HepG2 (cell line): Measurements from ENCODE around the gene TBCCD1. TPM values are rescaled to one million over a fixed set of nuclear protein-coding genes. Genes with fewer than 3 reads are reported as not detected.

Source experiments
- ARNT2 ChIP-seq: sonication (generic); formaldehyde crosslinking; IDR thresholded peaks from 2 replicates; pipeline ENCODE4 v1.8.0; 2022; ENCODE audit warnings: mild to moderate bottlenecking, low read depth, missing genetic modification reagents, moderate library complexity
- GATAD2A ChIP-seq: IDR thresholded peaks from 2 replicates; pipeline ENCODE4 v1.6.1; 2016
- GZF1 ChIP-seq: sonication (generic); formaldehyde crosslinking; IDR thresholded peaks from 2 replicates; pipeline ENCODE4 v1.5.1; 2020; ENCODE audit warnings: mild to moderate bottlenecking, missing genetic modification reagents
- KDM5B ChIP-seq: sonication (generic); formaldehyde crosslinking; IDR thresholded peaks from 2 replicates; pipeline ENCODE4 v1.4.0; 2020; ENCODE audit warnings: missing genetic modification reagents, mild to moderate bottlenecking, borderline replicate concordance
- KLF6 ChIP-seq: IDR thresholded peaks from 2 replicates; pipeline ENCODE4 v1.8.0; 2016; ENCODE audit warnings: missing biosample characterization, missing genetic modification reagents
- NFE2L1 ChIP-seq: sonication (generic); formaldehyde crosslinking; IDR thresholded peaks from 2 replicates; pipeline ENCODE4 v1.4.0; 2020; ENCODE audit warnings: missing genetic modification reagents, mild to moderate bottlenecking, borderline replicate concordance
- NR2F1 ChIP-seq, 2 experiments: fragments of 450-650 bp in 1 of 2; formaldehyde crosslinking in 1 of 2; IDR thresholded peaks; 2 replicates each; pipeline versions ENCODE4 v1.5.0 to v1.6.1; 2016 to 2020; ENCODE audit warnings: mild to moderate bottlenecking in 1 of 2, missing compliant biosample characterization in 1 of 2, missing genetic modification reagents in 1 of 2, moderate library complexity in 1 of 2
- PHF21A ChIP-seq: sonication (generic); formaldehyde crosslinking; IDR thresholded peaks from 2 replicates; pipeline ENCODE4 v1.5.0; 2020; ENCODE audit warnings: mild to moderate bottlenecking, missing genetic modification reagents
- PHF8 ChIP-seq: sonication (generic); formaldehyde crosslinking; IDR thresholded peaks from 2 replicates; pipeline ENCODE4 v1.5.0; 2020; ENCODE audit warnings: missing genetic modification reagents
- PITX1 ChIP-seq: sonication (generic); formaldehyde crosslinking; IDR thresholded peaks from 2 replicates; pipeline ENCODE4 v1.5.1; 2020; ENCODE audit warnings: mild to moderate bottlenecking, missing genetic modification reagents
- REPIN1 ChIP-seq: sonication (generic); formaldehyde crosslinking; IDR thresholded peaks from 2 replicates; pipeline ENCODE4 v1.8.0; 2022; ENCODE audit warnings: missing genetic modification reagents, low read depth, mild to moderate bottlenecking, borderline replicate concordance
- RFX5 ChIP-seq: IDR thresholded peaks from 2 replicates; pipeline ENCODE4 v1.6.1; 2011; ENCODE audit warnings: low read depth, low read length, improper control_type of control experiment
- SNAI1 ChIP-seq: sonication (generic); formaldehyde crosslinking; IDR thresholded peaks from 2 replicates; pipeline ENCODE4 v1.5.0; 2020; ENCODE audit warnings: mild to moderate bottlenecking, missing genetic modification reagents, borderline replicate concordance
- SRSF4 ChIP-seq: fragments of 200-400 bp; formaldehyde crosslinking; IDR thresholded peaks from one replicate; pipeline ENCODE4 v1.6.1; 2018; ENCODE audit warnings: mild to moderate bottlenecking, low read depth, low read length, moderate library complexity; ENCODE audit not compliant: poor library complexity, severe bottlenecking
- TFAP4 ChIP-seq: sonication (generic); IDR thresholded peaks from 2 replicates; pipeline ENCODE4 v1.6.1; 2016; ENCODE audit warnings: low read depth, borderline replicate concordance
- ZBED4 ChIP-seq: sonication (generic); formaldehyde crosslinking; IDR thresholded peaks from 2 replicates; pipeline ENCODE4 v1.4.0; 2020; ENCODE audit warnings: missing genetic modification reagents, borderline replicate concordance
- ZBTB7A ChIP-seq: sonication (generic); formaldehyde crosslinking; IDR thresholded peaks from 2 replicates; pipeline ENCODE4 v1.8.0; 2022; ENCODE audit warnings: mild to moderate bottlenecking, missing genetic modification reagents
- ZKSCAN1 ChIP-seq: fragments of 150-350 bp; IDR thresholded peaks from 2 replicates; pipeline ENCODE4 v1.6.1; 2014; ENCODE audit warnings: low read length
- ZNF276 ChIP-seq: sonication (generic); formaldehyde crosslinking; IDR thresholded peaks from 2 replicates; pipeline ENCODE4 v1.4.0; 2020; ENCODE audit warnings: mild to moderate bottlenecking, low read depth, missing genetic modification reagents
- ZNF530 ChIP-seq: sonication (generic); formaldehyde crosslinking; IDR thresholded peaks from 2 replicates; pipeline ENCODE4 v1.5.0; 2020; ENCODE audit warnings: low read depth, mild to moderate bottlenecking, missing genetic modification reagents
- ZNF652 ChIP-seq: IDR thresholded peaks from 2 replicates; pipeline ENCODE4 v1.6.1; 2016; ENCODE audit warnings: low read depth, borderline replicate concordance
- ZNF776 ChIP-seq: sonication (generic); formaldehyde crosslinking; IDR thresholded peaks from 2 replicates; pipeline ENCODE4 v1.4.0; 2020; ENCODE audit warnings: mild to moderate bottlenecking, missing genetic modification reagents
- ZNF788 ChIP-seq: sonication (generic); formaldehyde crosslinking; IDR thresholded peaks from 2 replicates; pipeline ENCODE4 v1.5.0; 2020; ENCODE audit warnings: mild to moderate bottlenecking, missing genetic modification reagents, borderline replicate concordance
- polyA plus RNA-seq, 8 experiments: library from polyadenylated mRNA; depleted of rRNA in 3 of 8; stranded (reverse) in 7 of 8; unstranded in 1 of 8; fragments of >200 nt; fragmentation: Illumina TruSeq in 4 of 8; extraction: Trizol in 4 of 8; gene quantifications; 2 replicates each; pipeline versions ENCODE4 v1.2.1 to v1.2.3, GENCODE V29; 2011 to 2016; ENCODE audit warnings: low read depth in 4 of 8, missing spikeins in 1 of 8, mixed read lengths in 1 of 8; ENCODE audit not compliant: insufficient read depth in 1 of 8
- total RNA-seq, 5 experiments: library from RNA; depleted of rRNA; stranded (reverse); fragments of >200 nt; fragmentation: Illumina TruSeq; extraction: Trizol; gene quantifications; 2 replicates each; pipeline ENCODE4 v1.2.3, GENCODE V29; 2016; ENCODE audit warnings: low read depth in 1 of 5

TBCCD1 gene
- total and polyA plus RNA-seq, 2 of the 13 experiments (the other 11 are each of a cell fraction or from before 2014, with no cell fraction given), result 13.6 to 16.2 TPM

GRCh38 chr3:186520957-186521842 is 45.9 kb downstream of the TBCCD1 start (continued):
- no peak for TF ChIP-seq ZNF788 (CRISPR knock-in tag)
- 0 out of 2 replicates have a peak, but pooled peaks have one; percentile 42 for TF ChIP-seq SNAI1
- TF ChIP-seq PITX1, result 0 out of 2 replicates have a peak, but pooled peaks have one; percentile 1
- TF ChIP-seq RFX5, result no peak
- TF ChIP-seq REPIN1 (CRISPR knock-in tag), result 0 out of 2 replicates have a peak, but pooled peaks have one; percentile 30
- no peak for TF ChIP-seq KLF6 (CRISPR knock-in tag)
- TF ChIP-seq GATAD2A, result no peak
- no peak for TF ChIP-seq SRSF4
- no peak for TF ChIP-seq ZNF652 (CRISPR knock-in tag)
- TF ChIP-seq TFAP4, result peak; percentile 36; the same call in 1 of the 2 replicates
- TF ChIP-seq ZNF276 (CRISPR knock-in tag), result no peak
- no peak for TF ChIP-seq ARNT2 (CRISPR knock-in tag)
- peak; percentile 100 for TF ChIP-seq GZF1 (CRISPR knock-in tag)
- TF ChIP-seq ZBED4 (CRISPR knock-in tag), result no peak
- TF ChIP-seq ZNF776 (CRISPR knock-in tag), result 0 out of 2 replicates have a peak, but pooled peaks have one; percentile 41
- TF ChIP-seq ZKSCAN1, result no peak
- 0 out of 2 replicates have a peak, but pooled peaks have one; percentile 30 for TF ChIP-seq ZBTB7A (CRISPR knock-in tag)
- no peak for TF ChIP-seq NR2F1 (CRISPR knock-in tag; IDR thresholded peaks at IDR 0.05)
- TF ChIP-seq PHF8, result 0 out of 2 replicates have a peak, but pooled peaks have one; percentile 32
- TF ChIP-seq KDM5B (CRISPR knock-in tag), result 0 out of 2 replicates have a peak, but pooled peaks have one; percentile 50
- TF ChIP-seq NFE2L1, result no peak
- no peak for TF ChIP-seq ZNF530 (CRISPR knock-in tag)
- no peak for TF ChIP-seq PHF21A (CRISPR knock-in tag)
